Spinal cord (tissue), 10 donors: ENCODE results near the gene ZNF839. TPM values are rescaled to one million over a fixed set of nuclear protein-coding genes. Genes with fewer than 3 reads are reported as not detected.

Source experiments
- DNase-seq, 6 donors: peaks; one replicate each; pipeline versions ENCODE4 v3.0.0 to v3.0.0-alpha.2; 2013 to 2015; ENCODE audit warnings: low spot score in 6 of 6, low read depth in 4 of 6
- H3K27ac ChIP-seq: one replicate; pipeline ENCODE4 v1.5.1; 2013; ENCODE audit warnings: low read depth, low read length, control low read depth
- H3K27me3 ChIP-seq: one replicate; pipeline ENCODE4 v1.6.1; 2013; ENCODE audit warnings: low read length; ENCODE audit not compliant: control insufficient read depth, insufficient read depth
- H3K36me3 ChIP-seq: one replicate; pipeline ENCODE4 v1.6.1; 2013; ENCODE audit warnings: low read length; ENCODE audit not compliant: control insufficient read depth, insufficient read depth
- H3K4me1 ChIP-seq: one replicate; pipeline ENCODE4 v1.6.1; 2013; ENCODE audit warnings: low read length; ENCODE audit not compliant: control insufficient read depth, insufficient read depth
- H3K4me3 ChIP-seq: one replicate; pipeline ENCODE4 v1.5.1; 2013; ENCODE audit warnings: low read depth, low read length, control low read depth
- H3K9me3 ChIP-seq: one replicate; pipeline ENCODE4 v1.6.1; 2013; ENCODE audit warnings: low read length; ENCODE audit not compliant: control insufficient read depth, insufficient read depth
- WGBS: methylation state at CpG from one replicate; pipeline ENCODE4 v1.1.5; 2013; ENCODE audit warnings: missing lambda C conversion rate; ENCODE audit not compliant: insufficient coverage; 5-methylcytosine and 5-hydroxymethylcytosine counted together
- long read RNA-seq, 4 donors: transcript quantifications; one replicate each; lab custom pipeline, GENCODE V29; 2026
- polyA plus RNA-seq, 2 donors: library from polyadenylated mRNA; unstranded; fragments of 120-200 nt; gene quantifications; one replicate each; pipeline ENCODE4 v1.2.1, GENCODE V29; 2013; ENCODE audit not compliant: insufficient read length in 2 of 2
- total RNA-seq, 2 donors: library from RNA; depleted of rRNA in 1 of 2; stranded (reverse); fragments of 120-200 nt in 1 of 2; fragments of >200 nt in 1 of 2; gene quantifications; one replicate each; pipeline versions ENCODE4 v1.2.3 to v1.2.4, GENCODE V29; 2013 to 2014
- donor health status: healthy.

The ZNF839 gene
- total RNA-seq = 10 to 100 TPM in 1 of 2 donors, 1 to 10 TPM in 1; 8.8 to 12.3 TPM
- polyA plus RNA-seq = 10 to 100 TPM; 11.2 to 16.3 TPM
- long read RNA-seq, donor 1 = 0 reads
- long read RNA-seq, donor 2, partial matches to known transcripts = 0 of 1 reads
- long read RNA-seq, donor 2, other reads (novel, unspliced or antisense) = 0 of 1 reads
- long read RNA-seq, donor 3, partial matches to known transcripts = 10 of 10 reads
- long read RNA-seq, donor 3, other reads (novel, unspliced or antisense) = 0 of 10 reads
- long read RNA-seq, donor 4, partial matches to known transcripts = 0 of 1 reads
- long read RNA-seq, donor 4, other reads (novel, unspliced or antisense) = 0 of 1 reads

GRCh38 chr14:102319351-102320032, at the start of gene ZNF839:
TSS of gene ZNF839 (plus strand) at chr14:102319746. CDS start at chr14:102319766, 20 bp downstream.
- peak in 4 of 6 donors; percentile 84 to 97 (median 92) for DNase-seq
- no peaks in the 10 kb centered on the region for H3K27me3 ChIP-seq
- under 1% methylated on average over 71 of the region's 71 CpGs for WGBS
- H3K4me3 ChIP-seq = peak within 1 kb of the TSS; percentile 84
- H3K27ac ChIP-seq = peak within 1 kb of the TSS; percentile 91
- no peaks in the 10 kb centered on the region for H3K9me3 ChIP-seq
- peaks cover 8% of the 10 kb centered on the region for H3K36me3 ChIP-seq
- H3K4me1 ChIP-seq = peaks cover 57% of the 10 kb centered on the region

GRCh38 chr14:102272392-102272791, 47.2 kb upstream of the ZNF839 start:
- no peak for DNase-seq
- peaks cover 2% of the 10 kb centered on the region for H3K36me3 ChIP-seq
- H3K27ac ChIP-seq = no peak overlapping the region
- no peak overlapping the region for H3K4me3 ChIP-seq
- H3K27me3 ChIP-seq = no peaks in the 10 kb centered on the region
- H3K9me3 ChIP-seq = no peaks in the 10 kb centered on the region
- no CpG with 5 or more reads among the region's 5 CpGs for WGBS
- no peaks in the 10 kb centered on the region for H3K4me1 ChIP-seq

- Histone ChIP-seq H3K9me3 (no peaks in the 10 kb centered on the region), H3K27ac (no peak overlapping the region), H3K4me3 (no peak overlapping the region), H3K27me3 (no peaks in the 10 kb centered on the region), H3K4me1 (no peaks in the 10 kb centered on the region), H3K36me3 (peaks cover 14% of the 10 kb centered on the region)
- 100% methylated on average over 1 of the region's 7 CpGs for WGBS
- no peak for DNase-seq
Measured at GRCh38 chr14:102275866-102276265, 43.7 kb upstream of the ZNF839 start.

GRCh38 chr14:102277874-102278630, 41.5 kb upstream of the ZNF839 start:
- Histone ChIP-seq H3K36me3 (peaks cover 27% of the 10 kb centered on the region), H3K9me3 (no peaks in the 10 kb centered on the region), H3K27ac (no peak overlapping the region), H3K4me3 (no peak overlapping the region), H3K27me3 (no peaks in the 10 kb centered on the region), H3K4me1 (no peaks in the 10 kb centered on the region)
- DNase-seq = no peak
- 81% methylated on average over 3 of the region's 7 CpGs for WGBS

- no peak for DNase-seq
- Histone ChIP-seq H3K4me1 (no peaks in the 10 kb centered on the region), H3K27me3 (no peaks in the 10 kb centered on the region), H3K27ac (no peak overlapping the region), H3K4me3 (no peak overlapping the region), H3K36me3 (peaks cover 27% of the 10 kb centered on the region), H3K9me3 (no peaks in the 10 kb centered on the region)
- 85% methylated on average over 3 of the region's 6 CpGs for WGBS
Measured at GRCh38 chr14:102278631-102278935, 41.0 kb upstream of the ZNF839 start.

- no peak overlapping the region for H3K4me3 ChIP-seq
- WGBS = 89% methylated on average over 1 of the region's 3 CpGs
- no peak overlapping the region for H3K27ac ChIP-seq
- DNase-seq = no peak
- H3K4me1 ChIP-seq = no peaks in the 10 kb centered on the region
- H3K9me3 ChIP-seq = no peaks in the 10 kb centered on the region
- H3K27me3 ChIP-seq = no peaks in the 10 kb centered on the region
- H3K36me3 ChIP-seq = peaks cover 27% of the 10 kb centered on the region
Measured at GRCh38 chr14:102279282-102279681, 40.3 kb upstream of the ZNF839 start.

- WGBS = 95% methylated on average over 7 of the region's 8 CpGs
- no peaks in the 10 kb centered on the region for H3K9me3 ChIP-seq
- H3K4me1 ChIP-seq = no peaks in the 10 kb centered on the region
Measured at GRCh38 chr14:102279688-102280348, 39.7 kb upstream of the ZNF839 start.

GRCh38 chr14:102280376-102280962, 39.1 kb upstream of the ZNF839 start:
- Histone ChIP-seq H3K9me3 (no peaks in the 10 kb centered on the region), H3K27me3 (no peaks in the 10 kb centered on the region), H3K4me1 (no peaks in the 10 kb centered on the region), H3K36me3 (peaks cover 27% of the 10 kb centered on the region), H3K27ac (no peak overlapping the region), H3K4me3 (no peak overlapping the region)
- no peak for DNase-seq
- WGBS = 97% methylated on average over 7 of the region's 8 CpGs

More at GRCh38 chr14:102279688-102280348, 39.7 kb upstream of the ZNF839 start:
- Histone ChIP-seq H3K27me3 (no peaks in the 10 kb centered on the region), H3K27ac (no peak overlapping the region), H3K4me3 (no peak overlapping the region), H3K36me3 (peaks cover 27% of the 10 kb centered on the region)
- DNase-seq = no peak
